GM21723 (cell line): ENCODE data around the gene PHOSPHO2.

Source experiments
- ATAC-seq: cut with Tn5 transposase; IDR thresholded peaks from one replicate; pipeline ENCODE4 v1.9.1; 2021; ENCODE audit warnings: mild to moderate bottlenecking, moderate library complexity; ENCODE audit not compliant: unreplicated experiment

The PHOSPHO2 gene

GRCh38 chr2:169715379-169716237 lies 21.3 kb downstream of the PHOSPHO2 start:
- no peak for ATAC-seq

- no peak for ATAC-seq
Observed at GRCh38 chr2:169716238-169716886, 22.1 kb downstream of the PHOSPHO2 start.

GRCh38 chr2:169716938-169717690 lies 22.8 kb downstream of the PHOSPHO2 start:
- ATAC-seq, result no peak

GRCh38 chr2:169717691-169718063 lies 23.4 kb downstream of the PHOSPHO2 start:
- no peak for ATAC-seq

GRCh38 chr2:169718930-169719504 lies 24.7 kb downstream of the PHOSPHO2 start:
- no peak for ATAC-seq

GRCh38 chr2:169721016-169721415 lies 26.7 kb downstream of the PHOSPHO2 start:
- no peak for ATAC-seq

- ATAC-seq, result no peak
Observed at GRCh38 chr2:169727065-169727464, 32.8 kb downstream of the PHOSPHO2 start.

- no peak for ATAC-seq
Observed at GRCh38 chr2:169729274-169729605, 35.0 kb downstream of the PHOSPHO2 start.

- ATAC-seq, result no peak
Observed at GRCh38 chr2:169732075-169732474, 37.8 kb downstream of the PHOSPHO2 start.

- ATAC-seq, result peak; percentile 1
Observed at GRCh38 chr2:169732583-169733358, 38.5 kb downstream of the PHOSPHO2 start.

- ATAC-seq, result peak; percentile 45
Observed at GRCh38 chr2:169734169-169734847, 40.0 kb downstream of the PHOSPHO2 start.

GRCh38 chr2:169735623-169736022 lies 41.4 kb downstream of the PHOSPHO2 start:
- ATAC-seq, result no peak

GRCh38 chr2:169736902-169737301 lies 42.6 kb downstream of the PHOSPHO2 start:
- ATAC-seq, result no peak

GRCh38 chr2:169738566-169739229 lies 44.4 kb downstream of the PHOSPHO2 start:
- no peak for ATAC-seq

GRCh38 chr2:169739351-169739750 lies 45.1 kb downstream of the PHOSPHO2 start:
- no peak for ATAC-seq

- ATAC-seq, result no peak
Observed at GRCh38 chr2:169743549-169743948, 49.3 kb downstream of the PHOSPHO2 start.

GRCh38 chr2:169746240-169746639 lies 52.0 kb downstream of the PHOSPHO2 start:
- no peak for ATAC-seq

GRCh38 chr2:169748319-169748718 lies 54.0 kb downstream of the PHOSPHO2 start:
- no peak for ATAC-seq
